Stimulated activated CD4-positive, alpha-beta T cell treated with anti-CD3 and anti-CD28 coated beads, Interleukin-12 subunit alpha, Interleukin-12 subunit beta, amount 100 ng/mL, for 4 hours (primary cell): Measurements from ENCODE around the gene ADNP2.
A peak's percentile ranks its signal among the peaks of the same experiment; 100 is the strongest.

Experiments
- DNase-seq: peaks from one replicate; pipeline ENCODE4 v3.0.0-alpha.2; 2020

Gene ADNP2

GRCh38 chr18:80108121-80108536, 933 bp upstream of the ADNP2 start:
- no peak for DNase-seq

DNA sequence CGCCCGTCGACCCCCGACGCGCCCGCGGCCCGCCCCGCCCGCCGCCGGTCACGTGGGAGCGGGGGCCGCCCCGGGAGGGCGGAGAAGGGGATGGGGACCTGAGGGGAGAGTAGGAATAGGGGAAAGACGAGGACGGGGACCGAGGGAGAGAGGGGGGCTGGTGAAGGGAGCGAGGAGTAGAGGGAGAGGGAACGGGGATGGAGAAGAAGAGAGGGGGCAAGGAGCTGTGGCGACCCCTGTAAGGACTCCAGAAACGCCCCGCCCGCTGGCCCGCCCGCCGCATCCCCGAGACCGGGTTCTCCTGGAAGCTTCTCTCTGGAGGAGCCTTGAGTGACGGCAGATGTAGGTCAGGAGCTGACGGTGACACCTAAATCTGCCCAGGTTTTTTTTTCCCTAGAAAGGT, 615 bp downstream of the ADNP2 start:
- no peak for DNase-seq

- no peak for DNase-seq
Observed at GRCh38 chr18:80112624-80113248, 3.7 kb downstream of the ADNP2 start.

DNA sequence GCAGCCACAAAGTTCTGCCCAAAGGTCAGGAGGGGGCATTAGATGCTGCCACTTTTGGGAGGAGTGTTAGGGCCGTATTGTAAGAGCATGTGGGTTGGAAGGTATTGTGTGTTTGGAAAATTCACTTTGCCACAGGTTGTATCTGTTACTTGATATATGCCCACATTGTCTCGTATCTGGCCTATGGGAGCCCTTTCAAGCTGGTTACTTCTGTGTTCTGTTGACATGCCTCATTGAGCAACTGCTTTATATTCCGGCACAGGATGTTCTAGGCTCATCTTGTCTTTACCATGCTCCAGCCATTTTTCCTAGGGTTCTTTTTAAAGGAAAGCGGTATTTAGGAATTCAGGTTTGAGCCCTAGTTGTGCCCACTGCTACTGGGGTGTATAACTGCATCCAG, 6.0 kb downstream of the ADNP2 start:
- DNase-seq: no peak

- no peak for DNase-seq
Observed at GRCh38 chr18:80119111-80119510, 10.0 kb downstream of the ADNP2 start.

GRCh38 chr18:80120932-80121331, 11.9 kb downstream of the ADNP2 start:
- DNase-seq: no peak

DNA sequence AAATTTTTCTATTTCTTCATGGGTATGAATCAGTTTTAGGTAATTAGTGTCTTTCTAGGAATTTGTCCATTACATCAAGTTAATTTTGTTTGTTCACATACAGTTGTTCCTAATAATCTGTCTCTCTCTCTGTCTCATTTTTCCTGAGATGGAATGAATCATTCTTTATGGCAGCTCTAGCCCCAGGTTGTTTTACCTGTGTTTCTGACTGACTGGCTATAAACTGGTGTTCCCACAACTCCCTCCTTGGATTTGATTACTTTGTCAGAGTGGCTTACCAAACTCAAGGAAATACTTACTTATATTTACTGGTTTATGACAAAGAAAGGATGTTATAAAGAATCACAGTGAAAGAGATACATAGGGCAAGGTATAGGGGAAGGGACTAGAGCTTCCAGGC, 15.1 kb downstream of the ADNP2 start:
- DNase-seq: no peak

DNA sequence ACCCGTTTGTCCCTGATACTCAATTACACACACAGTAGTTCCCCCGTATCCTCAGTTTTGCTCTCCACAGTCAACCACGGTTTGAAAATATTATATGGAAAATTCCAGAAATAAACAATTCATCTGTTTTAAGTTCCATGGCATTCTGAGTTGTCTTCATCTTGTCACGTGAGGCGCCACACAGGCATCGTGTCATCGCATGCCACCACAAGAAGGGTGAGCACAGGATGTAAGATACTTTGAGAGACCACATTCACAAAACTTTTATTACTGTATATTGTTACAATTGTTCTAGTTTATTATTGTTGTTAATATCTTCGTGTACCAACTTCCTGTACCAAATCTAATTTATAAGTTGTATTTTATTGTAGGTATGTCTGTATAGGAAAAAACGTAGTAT, 17.7 kb downstream of the ADNP2 start:
- no peak for DNase-seq

- DNase-seq: no peak
Observed at GRCh38 chr18:80127635-80128034, 18.6 kb downstream of the ADNP2 start.

GRCh38 chr18:80129672-80130367, 20.8 kb downstream of the ADNP2 start:
- no peak for DNase-seq

- DNase-seq: no peak
Observed at GRCh38 chr18:80130555-80130954, 21.5 kb downstream of the ADNP2 start.

DNA sequence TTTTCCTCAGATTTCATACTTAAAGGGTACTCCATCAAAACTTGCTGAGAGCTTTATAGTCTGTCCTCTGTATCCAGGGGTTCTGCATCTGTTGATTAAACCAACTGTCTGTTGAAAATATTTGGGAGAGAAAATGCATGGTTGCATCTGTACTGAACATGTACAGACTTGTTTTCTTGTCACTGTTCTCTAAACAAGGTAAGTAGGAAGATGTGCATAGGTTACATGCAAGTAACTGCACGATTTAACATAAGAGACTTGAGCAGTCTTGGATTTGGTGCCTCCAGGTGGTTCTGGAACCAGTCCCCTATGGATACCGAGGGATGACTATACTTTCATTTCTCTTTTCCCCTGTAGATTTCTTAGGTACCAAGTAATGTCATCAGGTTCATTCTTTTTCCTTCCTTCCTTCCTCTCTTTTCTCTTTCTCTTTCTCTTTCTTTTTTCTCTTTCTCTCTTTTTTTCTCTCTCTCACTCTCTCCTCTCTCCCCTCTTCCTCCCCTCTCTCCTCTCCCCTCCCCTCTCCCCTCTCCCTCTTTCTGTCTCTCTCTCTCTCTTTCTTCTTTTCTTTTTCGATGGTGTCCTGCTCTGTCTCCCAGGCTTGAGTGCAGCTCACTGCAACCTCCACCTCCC, 23.2 kb downstream of the ADNP2 start:
- DNase-seq: no peak

GRCh38 chr18:80133124-80133523, 24.1 kb downstream of the ADNP2 start:
- DNase-seq: no peak

GRCh38 chr18:80135136-80135535, 26.1 kb downstream of the ADNP2 start:
- no peak for DNase-seq

DNA sequence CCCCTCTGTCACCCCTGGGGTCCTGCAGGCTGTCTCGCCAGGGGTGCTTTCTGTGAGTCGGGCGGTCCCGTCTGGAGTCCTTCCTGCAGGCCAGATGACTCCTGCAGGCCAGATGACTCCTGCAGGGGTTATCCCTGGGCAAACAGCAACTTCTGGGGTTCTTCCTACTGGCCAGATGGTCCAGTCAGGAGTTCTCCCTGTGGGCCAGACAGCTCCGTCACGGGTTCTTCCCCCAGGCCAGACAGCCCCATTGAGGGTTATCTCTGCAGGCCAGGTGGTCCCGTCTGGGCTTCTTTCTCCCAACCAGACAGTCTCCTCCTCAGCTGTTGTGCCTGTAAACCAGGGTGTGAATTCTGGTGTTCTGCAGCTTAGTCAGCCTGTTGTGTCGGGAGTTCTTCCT, 27.6 kb downstream of the ADNP2 start:
- no peak for DNase-seq

DNA sequence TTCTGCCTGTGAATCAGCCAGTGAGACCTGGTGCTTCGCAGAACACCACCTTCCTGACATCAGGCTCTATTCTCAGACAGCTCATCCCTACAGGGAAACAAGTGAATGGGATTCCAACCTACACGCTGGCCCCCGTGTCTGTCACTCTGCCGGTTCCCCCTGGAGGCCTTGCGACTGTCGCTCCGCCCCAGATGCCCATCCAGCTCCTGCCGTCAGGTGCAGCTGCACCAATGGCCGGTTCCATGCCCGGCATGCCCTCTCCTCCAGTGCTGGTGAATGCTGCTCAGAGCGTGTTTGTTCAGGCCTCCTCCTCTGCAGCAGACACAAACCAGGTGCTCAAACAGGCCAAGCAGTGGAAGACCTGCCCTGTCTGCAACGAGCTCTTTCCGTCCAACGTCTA, 28.1 kb downstream of the ADNP2 start:
- DNase-seq: no peak

GRCh38 chr18:80137976-80138375, 28.9 kb downstream of the ADNP2 start:
- no peak for DNase-seq

GRCh38 chr18:80140455-80140985, 31.5 kb downstream of the ADNP2 start:
- DNase-seq: no peak

DNA sequence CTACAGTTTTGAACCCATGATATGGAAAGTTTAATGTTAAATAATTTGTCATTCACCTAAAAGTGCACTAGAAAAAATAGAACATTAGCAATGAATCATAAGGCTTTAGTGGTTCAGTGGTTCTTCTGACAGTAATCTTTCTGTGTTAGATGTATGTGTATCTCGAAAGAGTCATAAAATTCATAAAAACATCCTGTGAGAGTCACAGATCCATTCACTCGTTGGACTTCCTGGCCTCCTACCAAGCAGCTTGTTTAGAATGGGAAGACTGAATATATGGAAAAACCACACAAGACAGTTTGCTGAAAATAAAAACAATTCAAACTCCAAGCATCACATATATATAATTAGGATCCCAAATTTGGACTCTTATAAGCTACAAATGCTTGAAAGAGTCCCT, 34.8 kb downstream of the ADNP2 start:
- DNase-seq: no peak

DNA sequence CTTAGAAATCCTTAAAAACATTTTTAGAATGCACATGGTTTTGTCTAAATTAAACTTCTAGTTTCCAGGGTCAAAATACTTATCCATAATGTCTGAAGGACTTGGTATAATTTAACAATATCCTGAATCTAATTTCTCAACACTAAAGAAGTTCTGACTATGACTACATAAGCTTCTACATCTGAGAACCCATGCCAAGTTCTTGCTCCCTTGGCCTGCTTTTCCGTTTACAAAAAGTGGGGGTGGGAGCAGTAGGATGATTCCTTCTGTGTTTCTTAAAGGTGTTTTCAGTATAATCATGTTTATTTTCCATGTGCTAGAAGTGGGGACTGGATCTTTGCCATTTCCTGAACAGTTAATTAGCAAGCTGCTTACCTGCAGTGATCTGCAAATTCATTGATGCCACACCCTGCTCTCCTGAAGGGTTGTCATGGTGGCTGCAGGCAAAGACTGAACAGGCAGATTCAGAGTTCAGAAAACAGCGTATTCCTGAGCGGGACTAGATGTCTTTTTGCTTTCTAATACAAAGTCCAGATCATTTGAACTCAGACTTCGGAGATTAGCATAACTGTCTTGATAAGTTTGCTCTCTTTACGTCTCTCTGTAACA, 36.2 kb downstream of the ADNP2 start:
- DNase-seq: no peak

GRCh38 chr18:80147037-80147417, 38.0 kb downstream of the ADNP2 start:
- no peak for DNase-seq

GRCh38 chr18:80147418-80148325, 38.6 kb downstream of the ADNP2 start:
- peak; percentile 64 for DNase-seq
